HUES64 (cell line): ENCODE measurements around the gene PRSS48. TPM values are rescaled to one million over a fixed set of nuclear protein-coding genes. Genes with fewer than 3 reads are reported as not detected.
"Not testable (repeated sequence)": the region's sequence is repeated elsewhere in the genome, so short reads cannot be mapped to it uniquely, and the experiment has no call there.

Source experiments
- H3K27ac ChIP-seq: 2 replicates; pipeline ENCODE4 v1.7.0; 2013; ENCODE audit warnings: low read depth, low read length, inconsistent platforms
- H3K27me3 ChIP-seq: 2 replicates; pipeline ENCODE4 v1.6.1; 2013; ENCODE audit warnings: mild to moderate bottlenecking, low read length; ENCODE audit not compliant: insufficient read depth
- H3K36me3 ChIP-seq: 2 replicates; pipeline ENCODE4 v1.6.1; 2013; ENCODE audit warnings: mild to moderate bottlenecking, low read length; ENCODE audit not compliant: insufficient read depth
- H3K4me1 ChIP-seq: 2 replicates; pipeline ENCODE4 v1.6.1; 2013; ENCODE audit warnings: mild to moderate bottlenecking, low read length, moderate library complexity; ENCODE audit not compliant: insufficient read depth
- H3K4me3 ChIP-seq: 2 replicates; pipeline ENCODE4 v1.5.1; 2013; ENCODE audit warnings: mild to moderate bottlenecking, low read length, moderate library complexity
- H3K9ac ChIP-seq: 2 replicates; pipeline ENCODE4 v1.6.1; 2013; ENCODE audit warnings: mild to moderate bottlenecking, low read depth, low read length
- H3K9me3 ChIP-seq: 2 replicates; pipeline ENCODE4 v1.6.1; 2013; ENCODE audit warnings: low read depth, low read length; ENCODE audit not compliant: insufficient read depth
- WGBS: fragments of 150-250, 120-280 bp; methylation state at CpG from one replicate; pipeline ENCODE4 v1.1.7; 2013; ENCODE audit warnings: missing lambda C conversion rate; 5-methylcytosine and 5-hydroxymethylcytosine counted together
- polyA plus RNA-seq, 2 experiments: library from polyadenylated mRNA; stranded (reverse); fragments of 50-300 nt; gene quantifications; one replicate each; pipeline ENCODE4 v1.2.3, GENCODE V29; 2013

PRSS48 gene, protein sequence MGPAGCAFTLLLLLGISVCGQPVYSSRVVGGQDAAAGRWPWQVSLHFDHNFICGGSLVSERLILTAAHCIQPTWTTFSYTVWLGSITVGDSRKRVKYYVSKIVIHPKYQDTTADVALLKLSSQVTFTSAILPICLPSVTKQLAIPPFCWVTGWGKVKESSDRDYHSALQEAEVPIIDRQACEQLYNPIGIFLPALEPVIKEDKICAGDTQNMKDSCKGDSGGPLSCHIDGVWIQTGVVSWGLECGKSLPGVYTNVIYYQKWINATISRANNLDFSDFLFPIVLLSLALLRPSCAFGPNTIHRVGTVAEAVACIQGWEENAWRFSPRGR
- polyA plus RNA-seq (2013, experiment 1 of 2) = not detected
- not detected for polyA plus RNA-seq (2013, experiment 2 of 2)

DNA sequence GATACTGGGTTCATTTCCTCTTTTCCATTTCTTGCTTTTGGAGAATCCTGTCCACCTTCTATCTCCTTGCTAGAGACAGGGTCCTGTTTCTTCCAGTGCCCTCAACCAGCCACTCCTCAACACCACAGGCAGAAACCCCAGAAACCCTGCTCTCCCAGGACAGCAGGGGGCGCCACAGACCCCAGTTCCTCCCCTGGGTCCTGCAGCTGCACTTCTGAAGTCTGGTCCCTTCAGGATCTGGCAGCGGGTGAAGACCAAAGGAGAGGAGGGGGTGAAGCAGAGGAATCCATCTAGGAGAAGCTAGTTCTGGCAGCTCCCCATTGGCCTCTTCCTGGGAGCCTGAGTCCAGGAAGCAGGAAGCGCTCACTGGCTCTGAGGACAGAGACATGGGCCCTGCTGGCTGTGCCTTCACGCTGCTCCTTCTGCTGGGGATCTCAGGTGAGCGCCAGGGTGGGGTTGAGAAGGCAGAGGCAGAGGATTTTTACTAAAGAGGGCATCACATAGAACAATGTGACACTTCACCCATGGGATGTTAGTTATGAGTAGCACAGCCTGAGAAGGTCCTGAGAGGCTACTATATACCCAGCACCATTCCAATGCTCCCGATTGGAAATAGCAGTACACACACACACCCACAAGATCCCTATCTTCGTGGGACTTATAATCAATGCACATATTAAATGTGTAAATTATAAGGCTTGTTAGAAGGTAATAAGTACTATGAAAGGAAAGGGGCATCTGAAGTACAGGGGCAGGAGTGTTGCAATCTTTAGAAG lies at the start of gene PRSS48:
PRSS48 (plus strand) TSS at position 375 of the 776 bp plus-strand sequence; CDS start at position 387, 12 bp downstream.
- Histone ChIP-seq H3K9me3 (no peaks in the 10 kb centered on the region), H3K27me3 (no peaks in the 10 kb centered on the region), H3K4me1 (peaks cover 6% of the 10 kb centered on the region), H3K4me3 (no peak within 1 kb of the TSS), H3K27ac (no peak within 1 kb of the TSS), H3K9ac (no peak within 1 kb of the TSS), H3K36me3 (no peaks in the 10 kb centered on the region)
- 54% methylated on average over 5 of the region's 7 CpGs for WGBS

DNA sequence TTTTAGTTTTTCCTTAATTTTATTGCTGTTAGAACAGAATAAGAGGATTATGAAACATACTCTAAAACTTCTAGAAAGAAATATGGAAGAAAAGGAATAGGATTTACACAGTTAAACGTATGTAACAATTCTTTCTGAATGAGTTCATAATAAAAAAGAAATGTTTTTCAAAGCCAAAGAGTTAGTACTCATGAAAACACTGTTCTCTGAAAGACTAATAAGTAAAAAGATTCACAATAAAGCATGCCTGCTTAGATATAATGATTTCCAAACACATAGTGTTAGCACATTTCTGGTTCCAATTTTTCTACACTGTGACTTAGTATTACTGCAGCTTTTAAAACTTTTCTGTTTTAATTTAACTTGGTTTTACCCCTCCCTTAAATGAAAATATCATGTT lies 49.8 kb upstream of the PRSS48 start:
- Histone ChIP-seq H3K9ac (no peak overlapping the region), H3K9me3 (no peaks in the 10 kb centered on the region), H3K4me1 (no peaks in the 10 kb centered on the region), H3K27me3 (no peaks in the 10 kb centered on the region), H3K27ac (no peak overlapping the region; the same call in 1 of the 2 replicates), H3K36me3 (0 out of 2 replicates have a peak, but pooled peaks cover 3% of the 10 kb centered on the region), H3K4me3 (no peak overlapping the region)
- WGBS = 100% methylated on average over 1 of the region's 1 CpG

DNA sequence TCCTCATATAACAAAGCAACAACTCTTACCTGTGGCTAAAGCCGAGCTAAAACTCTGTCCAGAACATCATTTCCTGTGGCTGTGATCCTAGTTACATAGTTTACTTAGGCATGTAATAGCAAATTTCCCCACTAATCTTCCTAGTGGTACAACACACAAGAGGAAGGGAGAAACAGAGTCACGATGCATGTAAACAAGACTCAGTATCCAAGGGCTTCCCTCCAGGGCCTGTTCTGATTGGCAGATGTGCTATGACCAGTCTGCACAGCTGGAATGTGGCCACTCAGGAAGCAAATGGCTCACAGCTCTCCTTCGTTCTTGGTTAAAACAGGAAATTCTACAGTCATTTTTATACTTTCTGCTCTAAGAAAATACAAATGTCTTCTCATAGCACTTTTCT lies 49.2 kb upstream of the PRSS48 start:
- no peak overlapping the region for H3K9ac ChIP-seq
- no peak overlapping the region; the same call in 1 of the 2 replicates for H3K27ac ChIP-seq
- no peaks in the 10 kb centered on the region for H3K4me1 ChIP-seq
- 84% methylated on average over 3 of the region's 3 CpGs for WGBS
- no peaks in the 10 kb centered on the region for H3K9me3 ChIP-seq
- H3K27me3 ChIP-seq = no peaks in the 10 kb centered on the region
- H3K4me3 ChIP-seq = no peak overlapping the region
- 0 out of 2 replicates have a peak, but pooled peaks cover 3% of the 10 kb centered on the region for H3K36me3 ChIP-seq

DNA sequence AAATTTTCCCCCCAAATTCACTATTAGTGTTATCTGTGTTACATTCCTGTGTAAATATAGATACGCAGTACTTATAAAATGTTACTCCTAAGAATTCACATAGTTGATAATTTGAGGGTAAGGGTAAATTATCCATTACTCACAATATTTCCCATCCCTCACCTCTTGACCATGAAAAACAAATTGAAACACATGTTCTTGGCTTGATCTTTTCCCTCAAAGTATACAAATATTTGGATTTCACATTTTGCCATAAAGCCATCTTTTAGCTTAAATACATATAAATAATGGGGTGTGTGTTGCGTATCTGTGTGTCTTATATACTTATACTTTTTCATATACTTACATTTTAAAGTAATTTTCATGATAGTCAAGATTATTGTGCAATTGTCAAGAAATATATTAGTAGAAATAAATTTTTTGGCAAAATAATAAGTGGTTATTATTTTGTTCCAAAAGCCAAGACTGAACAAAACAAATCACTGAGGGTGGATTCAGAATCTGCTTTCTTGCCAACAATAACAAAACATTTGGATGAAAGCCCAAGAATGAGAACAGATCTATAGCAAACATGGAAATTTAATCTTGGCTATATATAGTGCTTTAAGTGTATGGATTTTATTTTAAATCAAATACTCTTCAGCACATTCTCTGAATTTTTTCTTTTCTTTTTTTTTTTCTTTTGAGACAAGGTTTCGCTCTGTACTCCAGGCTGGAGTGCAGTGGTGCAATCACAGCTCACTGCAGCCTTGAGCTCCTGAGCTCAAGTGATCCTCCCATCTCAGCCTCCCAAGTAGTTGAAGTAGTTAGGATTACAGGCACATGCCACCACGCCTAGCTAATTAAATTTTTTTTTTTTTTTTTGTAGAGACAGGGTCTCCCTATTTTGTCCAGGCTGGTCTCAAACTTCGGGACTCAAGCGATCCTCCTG lies 48.5 kb upstream of the PRSS48 start:
- 97% methylated on average over 3 of the region's 6 CpGs for WGBS
- H3K4me1 ChIP-seq = no peaks in the 10 kb centered on the region
- H3K9me3 ChIP-seq = no peaks in the 10 kb centered on the region
- no peaks in the 10 kb centered on the region for H3K27me3 ChIP-seq
- H3K36me3 ChIP-seq = 0 out of 2 replicates have a peak, but pooled peaks cover 3% of the 10 kb centered on the region
- no peak overlapping the region for H3K27ac ChIP-seq
- H3K4me3 ChIP-seq = no peak overlapping the region
- H3K9ac ChIP-seq = no peak overlapping the region

DNA sequence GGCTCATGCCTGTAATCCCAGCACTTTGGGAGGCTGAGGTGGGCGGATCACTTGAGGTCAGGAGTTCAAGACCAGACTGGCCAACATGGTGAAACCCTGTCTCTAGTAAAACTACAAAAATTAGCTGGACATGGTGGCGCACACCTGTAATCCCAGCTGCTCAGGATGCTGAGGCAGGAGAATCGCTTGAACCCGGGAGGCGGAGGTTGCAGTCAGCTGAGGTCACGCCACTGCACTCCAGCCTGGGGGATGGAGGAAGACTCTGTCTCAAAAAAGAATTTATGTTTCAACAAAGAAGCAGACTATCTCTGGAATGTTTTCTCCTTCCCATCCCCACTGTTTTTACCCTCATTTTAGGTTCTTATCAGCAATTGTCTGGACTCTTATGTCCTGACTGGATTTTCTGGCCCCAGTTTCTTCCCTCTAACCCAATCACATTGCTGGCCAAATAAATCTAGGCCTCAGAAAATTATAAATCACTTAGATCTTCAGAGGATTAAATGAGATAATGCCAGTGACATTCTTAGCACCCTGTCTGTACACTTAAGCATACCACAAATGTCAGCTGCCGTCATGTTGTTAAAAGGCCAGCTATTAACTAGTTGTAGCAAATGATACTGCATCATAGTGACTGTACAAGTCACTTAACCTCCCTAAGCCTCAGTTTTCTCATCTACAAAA lies 44.9 kb upstream of the PRSS48 start:
- Histone ChIP-seq H3K4me3 (no peak overlapping the region), H3K4me1 (no peaks in the 10 kb centered on the region), H3K9me3 (no peaks in the 10 kb centered on the region), H3K27ac (no peak overlapping the region), H3K9ac (no peak overlapping the region), H3K27me3 (no peaks in the 10 kb centered on the region), H3K36me3 (peaks cover 3% of the 10 kb centered on the region; the same call in 1 of the 2 replicates)
- 95% methylated on average over 7 of the region's 7 CpGs for WGBS

DNA sequence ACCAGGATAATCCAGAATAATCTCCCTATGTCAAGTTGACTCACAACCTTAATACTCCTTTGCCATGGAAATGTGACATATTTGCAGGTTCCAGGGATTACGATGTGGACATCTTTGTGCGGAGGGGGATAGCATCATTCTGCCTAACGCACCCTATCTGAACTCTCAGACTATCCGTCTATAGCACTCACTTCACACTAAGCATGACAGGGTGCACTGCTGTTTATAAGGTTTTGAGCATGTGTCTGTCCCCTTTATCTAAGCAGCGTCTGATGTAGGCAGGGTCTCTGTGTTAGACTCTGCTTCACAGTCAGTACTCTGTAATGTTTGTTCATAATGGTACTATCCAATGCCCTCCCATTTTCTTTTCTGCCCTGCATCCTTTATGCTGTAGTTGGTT lies 43.4 kb upstream of the PRSS48 start:
- no peak overlapping the region for H3K9ac ChIP-seq
- H3K36me3 ChIP-seq = peaks cover 5% of the 10 kb centered on the region; the same call in 1 of the 2 replicates
- 0 out of 2 replicates have a peak, but pooled peaks cover 3% of the 10 kb centered on the region for H3K9me3 ChIP-seq
- no peaks in the 10 kb centered on the region for H3K27me3 ChIP-seq
- H3K4me3 ChIP-seq = no peak overlapping the region
- H3K4me1 ChIP-seq = no peaks in the 10 kb centered on the region
- 98% methylated on average over 5 of the region's 5 CpGs for WGBS
- no peak overlapping the region for H3K27ac ChIP-seq

DNA sequence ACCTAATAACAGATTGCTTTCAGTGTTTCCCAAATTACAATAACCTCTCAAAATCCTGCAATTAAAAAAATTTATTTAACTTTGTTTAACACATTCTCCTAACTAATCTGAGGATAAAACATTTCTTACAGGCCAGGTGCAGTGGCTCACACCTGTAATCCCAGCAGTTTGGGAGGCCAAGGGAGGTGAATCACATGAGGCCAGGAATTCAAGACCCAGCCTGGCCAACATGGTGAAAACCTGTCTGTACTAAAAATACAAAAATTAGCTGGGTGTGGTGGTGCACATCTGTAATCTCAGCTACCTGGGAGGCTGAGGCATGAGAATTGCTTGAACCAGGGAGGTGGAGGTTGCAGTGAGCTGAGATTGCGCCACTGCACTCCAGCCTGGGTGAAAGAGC lies 41.6 kb upstream of the PRSS48 start:
- H3K4me3 ChIP-seq, H3K4me1 ChIP-seq, H3K9me3 ChIP-seq, H3K27ac ChIP-seq, H3K9ac ChIP-seq, H3K27me3 ChIP-seq, H3K36me3 ChIP-seq: not testable (repeated sequence)
- 92% methylated on average over 1 of the region's 1 CpG for WGBS

DNA sequence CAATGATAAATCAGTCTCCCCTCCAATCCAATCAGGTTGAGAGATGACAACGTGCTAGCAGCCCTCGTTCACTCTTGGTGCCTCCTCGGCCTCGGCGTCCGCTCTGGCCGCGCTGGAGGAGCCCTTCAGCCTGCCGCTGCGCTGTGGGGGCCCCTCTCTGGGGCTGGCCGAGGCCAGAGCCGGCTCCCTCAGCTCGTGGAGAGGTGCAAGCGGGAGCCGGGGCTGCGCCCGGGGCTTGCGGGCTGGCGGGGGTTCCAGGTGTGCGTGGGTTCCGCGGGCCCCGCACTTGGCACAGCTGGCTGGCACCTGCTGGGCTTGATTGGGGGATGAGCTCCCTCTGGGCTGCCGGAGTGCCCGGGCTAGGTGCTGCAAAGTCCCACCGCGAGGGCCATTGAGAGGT lies 40.9 kb upstream of the PRSS48 start:
- Histone ChIP-seq H3K9me3 (0 out of 2 replicates have a peak, but pooled peaks cover 3% of the 10 kb centered on the region), H3K36me3 (peaks cover 5% of the 10 kb centered on the region; the same call in 1 of the 2 replicates), H3K27ac (no peak overlapping the region), H3K9ac (no peak overlapping the region), H3K4me3 (no peak overlapping the region), H3K27me3 (no peaks in the 10 kb centered on the region), H3K4me1 (no peaks in the 10 kb centered on the region)
- WGBS = 97% methylated on average over 27 of the region's 27 CpGs

DNA sequence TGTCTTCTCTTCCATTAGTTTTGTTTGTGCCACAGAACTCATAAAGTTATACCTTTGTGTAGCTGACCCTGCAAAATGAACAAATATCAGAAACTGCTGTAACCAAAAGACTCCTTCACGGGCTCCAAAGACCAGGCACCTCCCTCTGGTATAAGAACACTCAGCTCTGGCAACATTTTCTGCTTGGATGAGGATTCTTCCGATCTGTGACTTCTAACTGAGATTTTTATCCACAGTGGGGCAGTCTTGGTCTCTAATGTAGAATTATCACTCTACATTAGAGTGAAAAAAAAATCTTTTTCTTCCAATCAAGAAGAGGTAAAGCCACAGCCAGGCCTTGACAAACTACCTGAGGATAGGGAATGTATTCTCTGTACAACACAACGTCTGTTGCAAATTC lies 38.5 kb upstream of the PRSS48 start:
- peaks cover 14% of the 10 kb centered on the region for H3K4me1 ChIP-seq
- H3K27me3 ChIP-seq = no peaks in the 10 kb centered on the region
- H3K9me3 ChIP-seq = 0 out of 2 replicates have a peak, but pooled peaks cover 3% of the 10 kb centered on the region
- H3K9ac ChIP-seq = no peak overlapping the region
- H3K27ac ChIP-seq = no peak overlapping the region
- 64% methylated on average over 3 of the region's 3 CpGs for WGBS
- H3K4me3 ChIP-seq = no peak overlapping the region
- peaks cover 5% of the 10 kb centered on the region; the same call in 1 of the 2 replicates for H3K36me3 ChIP-seq

DNA sequence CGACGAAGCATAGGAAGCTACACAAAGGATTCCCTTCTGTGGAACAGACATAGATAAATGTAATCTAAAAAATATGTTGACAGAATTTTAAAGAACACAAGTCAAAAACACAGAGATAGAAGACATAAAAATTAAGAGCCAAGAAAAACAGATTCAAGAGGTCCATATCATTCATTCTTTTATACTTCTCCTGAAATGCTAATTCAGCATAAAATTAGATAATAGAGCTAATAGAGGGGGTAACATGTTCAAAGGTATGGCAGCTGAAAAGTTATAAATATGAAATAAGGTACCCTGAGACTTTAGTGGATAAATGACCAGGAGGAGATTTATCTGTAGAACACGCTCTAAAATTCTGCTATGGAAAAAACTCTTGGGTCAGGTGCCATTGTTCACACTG lies 37.4 kb upstream of the PRSS48 start:
- 98% methylated on average over 3 of the region's 3 CpGs for whole genome bisulfite sequencing
- Histone ChIP-seq H3K9ac (no peak overlapping the region), H3K36me3 (peaks cover 5% of the 10 kb centered on the region; the same call in 1 of the 2 replicates), H3K4me3 (no peak overlapping the region), H3K27me3 (no peaks in the 10 kb centered on the region), H3K4me1 (peaks cover 19% of the 10 kb centered on the region), H3K27ac (no peak overlapping the region), H3K9me3 (0 out of 2 replicates have a peak, but pooled peaks cover 3% of the 10 kb centered on the region)
